M059J (cell line): ENCODE measurements around the gene HGD. TPM values are rescaled to one million over a fixed set of nuclear protein-coding genes. Genes with fewer than 3 reads are reported as not detected.
"Not testable (repeated sequence)": the region's sequence is repeated elsewhere in the genome, so short reads cannot be mapped to it uniquely, and the experiment has no call there.

Source experiments
- DNase-seq: peaks from one replicate; pipeline ENCODE4 v3.0.0-alpha.2; 2012; ENCODE audit warnings: low read depth
- total RNA-seq: library from RNA; depleted of rRNA; stranded (reverse); fragments of >200 nt; shearing (Covaris generic); gene quantifications from 2 replicates; pipeline ENCODE4 v1.2.3, GENCODE V29; 2014

The HGD gene
- total RNA-seq, 1 experiment from 2014 or later, result not detected

DNA sequence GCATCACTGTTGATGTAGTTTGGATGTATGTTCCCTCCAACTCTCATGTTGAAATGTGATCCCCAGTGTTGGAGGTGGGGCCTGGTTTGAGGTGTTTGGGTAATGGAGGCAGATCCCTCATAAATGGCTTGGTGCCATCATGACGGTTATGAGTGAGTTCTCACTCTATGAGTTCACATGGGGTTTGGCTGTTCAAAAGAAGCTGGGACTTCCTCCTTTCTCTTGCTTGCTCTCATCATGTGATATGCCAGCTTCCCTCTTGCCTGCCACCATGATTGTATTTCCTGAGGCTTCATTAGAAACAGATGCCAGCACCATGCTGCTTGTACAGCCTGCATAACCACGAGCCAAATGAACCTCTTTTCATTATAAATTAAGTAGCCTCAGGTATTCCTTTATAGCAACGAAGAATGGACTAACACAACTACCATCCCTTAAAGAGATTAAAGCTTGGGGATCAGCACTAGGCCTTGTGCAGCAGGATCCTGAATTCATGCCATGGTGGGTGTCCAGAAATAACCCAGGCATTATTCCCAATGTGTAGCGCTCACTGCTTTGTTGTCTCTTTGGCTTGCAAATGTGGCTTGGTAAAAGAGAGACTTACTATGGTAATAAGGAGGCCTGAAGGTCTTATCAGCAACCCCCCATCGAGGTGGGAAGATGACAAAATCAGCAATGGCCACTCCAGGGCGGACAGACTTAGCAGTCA is 44.0 kb downstream of the HGD start:
- peak; percentile 20 for DNase-seq

DNA sequence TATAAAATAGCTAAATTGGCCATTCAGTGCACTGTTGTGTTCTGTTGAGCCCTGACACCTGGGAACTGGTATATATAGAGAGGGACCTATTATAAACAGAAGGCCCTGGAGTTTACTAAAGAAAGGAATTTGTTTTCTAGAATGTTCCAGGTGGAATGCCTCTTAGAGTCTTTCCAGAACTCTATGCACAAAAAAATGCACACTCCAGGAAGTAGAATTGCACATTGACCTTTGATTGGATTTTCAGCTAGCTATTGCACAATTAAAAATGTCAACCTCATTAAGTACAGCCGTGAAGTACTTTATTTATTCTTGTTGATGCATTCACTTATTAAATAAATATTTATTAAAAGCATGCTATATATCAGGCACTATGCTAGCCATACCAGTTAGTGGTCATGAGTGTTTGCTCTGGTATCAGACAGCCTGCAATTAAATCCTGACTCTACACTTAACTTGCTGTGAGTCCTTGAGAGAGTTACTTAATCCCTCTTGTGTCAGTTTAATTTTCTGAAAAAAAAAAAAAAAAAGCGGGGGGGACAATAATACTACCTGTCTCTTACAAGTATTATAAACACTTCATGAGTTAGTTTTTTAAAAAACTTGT is 45.1 kb downstream of the HGD start:
- no peak for DNase-seq

DNA sequence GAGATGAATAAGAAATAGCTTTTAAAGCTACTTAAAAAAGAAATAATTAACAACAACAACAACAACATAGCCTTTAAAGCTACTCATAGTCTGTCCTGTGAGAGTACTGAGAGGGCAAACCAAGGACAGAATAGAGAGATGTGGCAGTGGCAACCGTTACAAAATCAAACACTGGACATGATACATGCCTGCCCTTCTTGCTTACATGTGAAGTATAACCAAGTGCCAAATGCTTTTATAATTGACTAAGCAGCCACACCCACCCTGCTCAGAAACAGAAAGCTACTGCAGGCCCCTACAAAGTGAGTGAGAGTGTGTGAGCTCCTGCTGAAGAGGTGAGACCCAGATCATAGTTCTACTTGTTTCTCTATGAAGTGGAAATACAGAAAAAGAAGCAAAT is 47.5 kb downstream of the HGD start:
- no peak for DNase-seq

DNA sequence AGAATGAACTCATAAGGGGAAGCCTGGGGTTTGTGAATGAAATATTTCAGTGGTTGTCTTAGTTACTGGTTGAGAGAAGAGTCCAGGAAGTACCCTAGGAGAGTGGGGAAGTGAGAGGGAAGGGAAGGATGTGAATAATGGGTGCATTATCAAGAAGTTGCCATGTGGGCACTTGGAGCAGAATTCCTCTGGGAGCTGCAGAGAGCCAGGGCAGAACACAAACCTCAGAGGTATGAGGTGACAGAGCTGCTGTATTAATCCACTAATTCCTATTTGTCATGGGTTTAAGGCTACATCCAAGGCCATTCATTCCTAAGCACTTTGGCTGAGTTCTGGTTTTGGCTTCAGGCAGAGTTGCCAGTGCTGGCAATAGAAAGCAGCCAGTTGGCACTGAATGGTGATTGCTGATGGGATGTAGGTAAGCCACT is 56.9 kb downstream of the HGD start:
- peak; percentile 51 for DNase-seq

- no peak for DNase-seq
These were observed 58.3 kb downstream of the HGD start for GRCh38 chr3:120623727-120624093.

DNA sequence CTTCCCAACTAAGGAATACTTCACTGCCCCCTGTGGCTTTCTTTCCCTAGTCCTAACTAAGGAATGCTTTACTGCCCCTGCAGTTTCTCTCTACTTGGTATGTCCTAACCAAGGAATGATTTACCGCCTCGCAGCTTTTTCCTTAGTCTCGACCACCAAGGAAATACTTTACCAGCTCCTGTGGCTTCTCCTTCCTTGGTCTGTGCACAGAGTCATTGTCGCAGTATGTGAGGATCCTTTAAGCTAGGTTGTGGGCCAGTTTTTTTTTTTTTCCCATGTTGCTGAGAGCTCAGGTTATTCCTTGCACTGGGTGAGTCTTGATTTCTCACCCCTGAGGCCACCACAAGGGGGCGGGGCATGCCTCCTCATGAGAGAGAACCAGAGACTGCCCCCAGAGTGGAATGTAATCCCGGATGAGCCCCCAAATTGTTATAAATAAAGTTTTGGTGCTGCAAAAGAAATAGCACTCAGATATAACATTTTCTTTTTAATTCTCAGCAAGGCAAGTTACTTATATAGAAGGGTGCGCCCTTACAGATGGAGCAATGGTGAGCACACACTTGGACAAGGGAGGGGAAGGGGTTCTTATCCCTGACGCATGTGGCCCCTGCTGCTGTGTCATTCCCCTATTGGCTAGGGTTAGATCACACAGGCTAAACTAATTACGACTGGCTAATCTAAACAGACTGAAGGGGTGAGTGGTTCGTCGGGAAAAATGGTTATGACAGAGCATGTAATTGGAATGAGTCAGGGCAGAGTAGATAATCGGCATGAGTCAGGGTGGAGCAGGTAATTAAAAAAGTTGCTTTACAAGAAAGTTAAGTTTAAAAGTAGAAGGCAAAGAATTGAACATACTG is 58.9 kb downstream of the HGD start:
- DNase-seq, result peak; percentile 98

DNA sequence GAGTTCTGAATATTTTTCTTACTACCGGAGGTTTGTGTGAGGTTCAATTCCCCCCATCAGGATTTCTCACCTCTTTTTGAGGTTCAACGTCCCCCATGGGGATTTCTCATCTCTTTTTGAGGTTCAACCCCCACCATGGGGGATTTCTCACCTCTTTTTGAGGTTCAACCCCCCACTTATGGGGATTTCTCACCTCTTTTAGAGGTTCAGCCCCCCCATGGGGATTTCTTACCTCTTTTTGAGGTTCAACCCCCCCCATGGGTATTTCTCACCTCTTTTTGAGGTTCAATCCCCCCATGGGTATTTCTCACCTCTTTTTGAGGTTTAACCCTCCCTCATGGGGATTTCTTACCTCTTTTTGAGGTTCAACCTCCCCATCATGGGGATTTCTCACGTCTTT is 59.6 kb downstream of the HGD start:
- no peak for DNase-seq

DNA sequence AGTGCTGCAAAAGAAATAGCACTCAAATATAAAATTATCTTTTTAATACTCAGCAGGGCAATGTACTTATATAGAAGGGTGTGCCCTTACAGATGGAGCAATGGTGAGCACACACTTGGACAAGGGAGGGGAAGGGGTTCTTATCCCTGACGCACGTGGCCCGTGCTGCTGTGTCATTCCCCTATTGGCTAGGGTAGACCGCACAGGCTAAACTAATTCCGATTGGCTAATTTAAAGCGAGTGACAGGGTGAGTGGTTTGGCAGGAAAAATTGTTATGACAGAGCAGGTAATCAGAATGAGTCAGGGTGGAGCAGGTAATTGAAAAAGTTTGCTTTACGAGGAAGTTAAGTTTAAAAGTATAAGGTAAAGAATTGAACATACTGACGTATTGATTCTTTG is 65.3 kb downstream of the HGD start:
- DNase-seq, result not testable (repeated sequence)

GRCh38 chr3:120615847-120616609 is 66.0 kb downstream of the HGD start:
- DNase-seq, result peak; percentile 100

GRCh38 chr3:120614765-120615164 is 67.3 kb downstream of the HGD start:
- no peak for DNase-seq

GRCh38 chr3:120608506-120608905 is 73.5 kb downstream of the HGD start:
- no peak for DNase-seq

DNA sequence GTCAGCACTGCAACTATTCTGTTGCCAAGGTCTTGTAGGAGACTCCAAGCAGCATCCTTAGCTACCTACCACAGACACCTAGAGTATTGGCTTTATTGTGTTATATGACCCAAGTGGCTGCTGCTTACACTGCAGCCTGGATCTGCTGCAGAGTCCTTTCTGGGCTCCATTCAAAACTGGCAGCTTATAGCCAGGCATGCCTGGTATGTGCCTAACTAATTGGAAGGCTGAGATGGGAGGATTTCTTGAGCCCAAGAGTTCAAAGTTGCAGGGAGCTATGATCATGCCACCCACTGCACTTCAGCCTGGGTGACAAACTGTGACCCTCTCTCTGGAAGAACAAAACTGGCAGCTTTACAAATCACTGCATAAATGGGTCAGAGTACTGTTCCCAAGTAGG is 77.3 kb downstream of the HGD start:
- DNase-seq, result no peak

GRCh38 chr3:120604382-120604781 is 77.7 kb downstream of the HGD start:
- no peak for DNase-seq

DNA sequence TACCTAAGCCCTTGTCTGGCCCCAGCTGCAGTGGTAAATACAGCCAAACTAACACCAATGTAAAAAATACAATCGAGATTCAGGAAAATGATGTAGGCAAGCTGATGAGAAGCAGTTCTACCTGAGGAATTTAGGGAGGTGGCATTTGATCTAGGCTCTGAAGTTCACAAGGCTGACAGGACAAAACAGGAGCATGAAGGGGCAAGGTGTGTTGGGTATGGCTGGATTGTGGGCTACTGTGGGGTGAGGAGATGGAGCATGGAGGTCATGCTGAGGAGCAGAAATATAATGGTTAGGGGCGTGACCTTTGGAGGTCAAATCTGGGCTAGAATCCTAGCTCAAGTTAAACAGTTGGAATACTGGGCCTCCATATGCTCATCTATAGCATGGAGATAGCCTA is 79.4 kb downstream of the HGD start:
- no peak for DNase-seq

GRCh38 chr3:120601554-120601953 is 80.5 kb downstream of the HGD start:
- DNase-seq, result no peak

DNA sequence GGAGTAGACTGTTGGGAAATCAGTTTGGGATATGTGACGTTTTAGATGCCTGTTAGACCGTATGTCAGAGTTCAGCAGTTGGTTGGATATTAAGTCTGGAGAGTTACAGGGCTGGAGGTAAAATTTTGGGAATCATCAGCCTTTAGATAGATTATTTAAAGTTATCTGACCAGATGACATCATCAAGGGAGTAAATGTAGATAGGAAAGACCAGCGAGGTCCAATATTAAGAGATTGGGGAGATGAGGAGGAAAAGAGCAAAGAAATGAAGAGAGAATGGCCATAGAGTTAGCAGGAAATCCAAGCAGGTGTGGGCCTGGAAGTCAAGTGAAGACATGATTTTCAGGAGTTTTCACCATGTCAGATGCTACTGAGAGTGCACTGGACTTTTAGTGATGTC is 82.8 kb downstream of the HGD start:
- no peak for DNase-seq

GRCh38 chr3:120597445-120598049 is 84.5 kb downstream of the HGD start:
- no peak for DNase-seq

DNA sequence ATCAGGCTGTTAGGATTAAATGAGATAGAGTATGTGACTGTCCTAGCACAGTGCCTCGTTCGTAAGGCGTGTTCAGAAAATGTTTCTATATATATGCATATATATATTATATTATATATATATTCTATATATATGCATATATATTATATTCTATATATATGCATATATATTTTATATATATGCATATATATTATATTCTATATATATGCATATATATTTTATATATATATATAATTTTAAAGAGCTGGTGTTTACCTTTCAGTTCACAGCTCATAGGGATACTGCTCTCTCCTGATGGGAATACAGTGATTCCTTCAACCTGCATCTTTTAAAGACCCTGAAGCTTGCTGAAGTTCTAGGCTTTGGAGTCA is 85.2 kb downstream of the HGD start:
- DNase-seq, result no peak

- DNase-seq, result peak; percentile 100
These were observed 85.8 kb downstream of the HGD start, which contains the start of gene NDUFB4 for GRCh38 chr3:120596116-120596852. TSS of gene NDUFB4 (plus strand) at chr3:120596336. CDS start at chr3:120596360, 24 bp downstream.

- DNase-seq, result no peak
These were observed 86.3 kb downstream of the HGD start for GRCh38 chr3:120595788-120596115.
